IPS-20b (cell line): ENCODE data around the gene CYP26B1.

Experiments used
- H3K27ac ChIP-seq: one replicate; pipeline ENCODE4 v1.5.1; 2013; ENCODE audit warnings: low read length
- H3K27me3 ChIP-seq: 2 replicates; pipeline ENCODE4 v1.6.1; 2013; ENCODE audit warnings: mild to moderate bottlenecking, low read length, inconsistent platforms; ENCODE audit not compliant: insufficient read depth
- H3K36me3 ChIP-seq: 2 replicates; pipeline ENCODE4 v1.6.1; 2013; ENCODE audit warnings: low read depth, mild to moderate bottlenecking, inconsistent platforms, low read length, moderate library complexity; ENCODE audit not compliant: insufficient read depth
- H3K4me1 ChIP-seq: 2 replicates; pipeline ENCODE4 v1.6.1; 2013; ENCODE audit warnings: mild to moderate bottlenecking, control low read depth, inconsistent platforms, low read length, moderate library complexity; ENCODE audit not compliant: insufficient read depth
- H3K4me3 ChIP-seq: 2 replicates; pipeline ENCODE4 v1.5.1; 2013; ENCODE audit warnings: mild to moderate bottlenecking, low read length, inconsistent platforms
- H3K9ac ChIP-seq: 2 replicates; pipeline ENCODE4 v1.6.1; 2013; ENCODE audit warnings: low read depth, mild to moderate bottlenecking, inconsistent platforms, low read length, moderate library complexity
- H3K9me3 ChIP-seq: 2 replicates; pipeline ENCODE4 v1.6.1; 2013; ENCODE audit warnings: mild to moderate bottlenecking, low read depth, low read length, inconsistent platforms; ENCODE audit not compliant: insufficient read depth

CYP26B1 gene

GRCh38 chr2:72131916-72132841, 15.5 kb downstream of the CYP26B1 start:
- Histone ChIP-seq H3K4me1 (no peaks in the 10 kb centered on the region; the same call in 1 of the 2 replicates), H3K27me3 (peaks cover 10% of the 10 kb centered on the region), H3K4me3 (no peak overlapping the region)

GRCh38 chr2:72131371-72131891, 16.2 kb downstream of the CYP26B1 start:
- H3K36me3 ChIP-seq: no peaks in the 10 kb centered on the region
- H3K4me3 ChIP-seq: no peak overlapping the region
- H3K9ac ChIP-seq: no peak overlapping the region
- no peaks in the 10 kb centered on the region for H3K9me3 ChIP-seq
- H3K27me3 ChIP-seq: peaks cover 10% of the 10 kb centered on the region
- no peak overlapping the region for H3K27ac ChIP-seq
- no peaks in the 10 kb centered on the region; the same call in 1 of the 2 replicates for H3K4me1 ChIP-seq

More at GRCh38 chr2:72131916-72132841, 15.5 kb downstream of the CYP26B1 start:
- no peak overlapping the region for H3K27ac ChIP-seq
- no peaks in the 10 kb centered on the region for H3K9me3 ChIP-seq
- no peak overlapping the region for H3K9ac ChIP-seq
- H3K36me3 ChIP-seq: no peaks in the 10 kb centered on the region

DNA sequence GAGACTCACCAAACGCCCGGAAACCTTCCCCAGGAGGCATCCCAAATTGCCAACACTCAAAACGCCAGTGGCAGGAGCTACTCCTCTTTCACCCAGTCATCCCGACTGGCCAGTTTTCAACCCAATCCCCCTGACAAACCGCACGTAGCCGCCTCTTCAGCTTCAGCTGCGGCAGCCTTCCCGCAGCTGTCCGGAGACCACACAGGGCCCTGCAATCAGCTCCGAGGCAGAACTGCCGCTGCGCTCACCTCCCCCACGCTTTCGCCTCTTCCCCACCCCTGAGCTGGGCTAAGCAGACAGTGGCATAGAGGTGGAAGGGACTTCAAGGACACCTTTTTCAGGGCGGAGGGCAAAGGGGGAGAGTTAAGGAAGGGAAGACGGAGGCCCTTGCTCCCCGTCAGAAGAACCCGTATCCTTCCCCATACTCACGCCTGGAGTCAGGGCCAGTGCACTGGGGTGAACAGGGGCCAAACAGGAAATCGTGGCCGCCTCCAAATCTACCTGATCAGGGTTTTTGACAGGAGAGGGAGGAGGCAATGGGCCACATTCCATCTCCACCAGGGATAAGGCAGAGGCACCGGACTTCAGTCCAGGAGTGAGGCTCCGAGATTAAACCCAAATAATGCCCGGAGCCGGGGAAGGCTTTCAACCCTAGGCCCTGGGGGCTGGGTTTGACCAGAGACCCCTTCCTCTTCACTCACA, 16.9 kb downstream of the CYP26B1 start:
- no peak overlapping the region for H3K9ac ChIP-seq
- no peaks in the 10 kb centered on the region for H3K36me3 ChIP-seq
- no peaks in the 10 kb centered on the region for H3K9me3 ChIP-seq
- no peak overlapping the region for H3K27ac ChIP-seq
- H3K27me3 ChIP-seq: peaks cover 10% of the 10 kb centered on the region
- H3K4me1 ChIP-seq: no peaks in the 10 kb centered on the region; the same call in 1 of the 2 replicates
- H3K4me3 ChIP-seq: no peak overlapping the region

- no peak overlapping the region for H3K27ac ChIP-seq
- no peak overlapping the region for H3K9ac ChIP-seq
- no peaks in the 10 kb centered on the region for H3K36me3 ChIP-seq
- H3K4me3 ChIP-seq: no peak overlapping the region
- H3K9me3 ChIP-seq: no peaks in the 10 kb centered on the region
- no peaks in the 10 kb centered on the region; the same call in 1 of the 2 replicates for H3K4me1 ChIP-seq
- H3K27me3 ChIP-seq: peaks cover 10% of the 10 kb centered on the region
Measured at GRCh38 chr2:72129681-72130340, 17.9 kb downstream of the CYP26B1 start.

DNA sequence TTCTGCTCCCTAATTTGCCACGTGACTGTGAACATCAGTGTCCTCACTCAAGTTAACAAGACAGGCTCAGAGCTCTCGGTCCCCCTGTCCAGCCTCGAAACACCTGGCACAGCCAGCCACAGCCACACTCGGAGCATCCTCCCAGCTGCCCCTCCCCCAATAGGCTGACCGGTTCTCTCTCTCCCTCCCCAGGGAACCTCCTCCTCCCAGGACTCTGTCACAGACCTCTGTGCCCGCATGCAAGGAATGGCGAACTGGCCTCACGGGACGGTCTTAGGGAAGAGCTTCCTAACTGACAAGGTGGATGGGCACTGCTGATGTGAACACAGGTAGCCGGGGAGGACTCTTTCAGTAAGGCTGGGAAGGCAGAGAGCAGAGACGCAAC, 18.8 kb downstream of the CYP26B1 start:
- H3K36me3 ChIP-seq: no peaks in the 10 kb centered on the region
- H3K4me1 ChIP-seq: no peaks in the 10 kb centered on the region; the same call in 1 of the 2 replicates
- H3K9ac ChIP-seq: no peak overlapping the region
- no peak overlapping the region for H3K4me3 ChIP-seq
- H3K9me3 ChIP-seq: no peaks in the 10 kb centered on the region
- peaks cover 10% of the 10 kb centered on the region for H3K27me3 ChIP-seq
- H3K27ac ChIP-seq: no peak overlapping the region

- Histone ChIP-seq H3K4me3 (no peak overlapping the region), H3K36me3 (no peaks in the 10 kb centered on the region), H3K9me3 (no peaks in the 10 kb centered on the region), H3K9ac (no peak overlapping the region), H3K27me3 (peaks cover 10% of the 10 kb centered on the region), H3K4me1 (no peaks in the 10 kb centered on the region; the same call in 1 of the 2 replicates), H3K27ac (no peak overlapping the region)
Measured at GRCh38 chr2:72128059-72128842, 19.4 kb downstream of the CYP26B1 start.

DNA sequence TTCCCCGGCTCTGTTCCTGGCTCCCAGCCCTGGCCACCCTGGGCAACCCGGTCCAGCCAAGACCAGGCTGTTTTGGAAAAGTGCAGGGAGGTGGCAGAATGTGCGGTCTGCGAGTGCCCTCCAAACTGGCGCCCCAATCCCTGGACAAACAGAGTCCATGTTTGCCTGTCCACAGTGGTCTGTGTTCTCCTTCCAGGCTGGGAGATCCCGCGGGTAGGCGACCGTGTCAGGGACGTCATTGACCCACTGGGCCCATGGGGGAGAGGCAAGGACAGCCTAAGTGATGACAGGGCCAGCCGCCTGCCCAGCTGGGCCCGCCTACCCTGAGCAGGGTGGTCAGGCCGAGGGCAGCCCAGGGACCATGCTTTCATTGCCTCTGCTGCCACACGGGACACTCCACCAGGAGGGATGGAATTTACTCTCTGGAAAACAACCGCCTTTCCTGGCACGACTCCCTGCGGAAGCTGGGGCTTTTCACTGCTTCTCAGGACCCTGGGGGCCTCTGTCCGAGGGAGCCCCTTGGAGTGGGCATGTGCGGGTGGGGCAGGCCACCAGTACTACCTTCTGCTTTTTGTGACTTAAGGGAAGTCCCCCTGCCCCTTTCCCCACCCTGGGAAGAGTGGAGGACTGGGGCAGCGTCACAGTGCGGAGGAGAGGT, 20.1 kb downstream of the CYP26B1 start:
- no peaks in the 10 kb centered on the region for H3K9me3 ChIP-seq
- no peak overlapping the region for H3K27ac ChIP-seq
- H3K9ac ChIP-seq: no peak overlapping the region
- peaks cover 10% of the 10 kb centered on the region for H3K27me3 ChIP-seq
- no peaks in the 10 kb centered on the region for H3K36me3 ChIP-seq
- H3K4me1 ChIP-seq: no peaks in the 10 kb centered on the region; the same call in 1 of the 2 replicates
- no peak overlapping the region for H3K4me3 ChIP-seq

GRCh38 chr2:72126186-72127100, 21.2 kb downstream of the CYP26B1 start:
- Histone ChIP-seq H3K27ac (no peak overlapping the region), H3K9ac (no peak overlapping the region)

GRCh38 chr2:72124376-72124775, 23.3 kb downstream of the CYP26B1 start:
- Histone ChIP-seq H3K9ac (no peak overlapping the region), H3K27ac (no peak overlapping the region)

More at GRCh38 chr2:72126186-72127100, 21.2 kb downstream of the CYP26B1 start:
- no peaks in the 10 kb centered on the region; the same call in 1 of the 2 replicates for H3K4me1 ChIP-seq
- no peaks in the 10 kb centered on the region for H3K36me3 ChIP-seq
- no peaks in the 10 kb centered on the region for H3K9me3 ChIP-seq
- no peak overlapping the region for H3K4me3 ChIP-seq
- peaks cover 10% of the 10 kb centered on the region for H3K27me3 ChIP-seq

GRCh38 chr2:72121153-72121552, 26.5 kb downstream of the CYP26B1 start:
- Histone ChIP-seq H3K4me3 (no peak overlapping the region), H3K4me1 (no peaks in the 10 kb centered on the region), H3K9ac (no peak overlapping the region), H3K27ac (no peak overlapping the region), H3K27me3 (no peaks in the 10 kb centered on the region), H3K9me3 (no peaks in the 10 kb centered on the region), H3K36me3 (no peaks in the 10 kb centered on the region)

More at GRCh38 chr2:72124376-72124775, 23.3 kb downstream of the CYP26B1 start:
- no peaks in the 10 kb centered on the region for H3K36me3 ChIP-seq
- no peaks in the 10 kb centered on the region for H3K4me1 ChIP-seq
- H3K4me3 ChIP-seq: no peak overlapping the region
- no peaks in the 10 kb centered on the region for H3K27me3 ChIP-seq
- H3K9me3 ChIP-seq: no peaks in the 10 kb centered on the region
